ENCODE measurements around the gene NCOA7.

GRCh38 chr6:125745281-125746018 is 45.3 kb upstream of the NCOA7 start:
- TF ChIP-seq SPI1 (IDR thresholded peaks at IDR 0.05; ENCODE audit: borderline replicate concordance, insufficient read depth, low read depth, low read length) (no peak), POLR2AphosphoS5 (IDR thresholded peaks at IDR 0.05; ENCODE audit: low read length) (no peak), ASH2L (IDR thresholded peaks at IDR 0.05; ENCODE audit: borderline replicate concordance, low read depth) (no peak), MTA2 (IDR thresholded peaks at IDR 0.05; ENCODE audit: low read depth) (no peak)
- TF ChIP-seq, protein P1, sequence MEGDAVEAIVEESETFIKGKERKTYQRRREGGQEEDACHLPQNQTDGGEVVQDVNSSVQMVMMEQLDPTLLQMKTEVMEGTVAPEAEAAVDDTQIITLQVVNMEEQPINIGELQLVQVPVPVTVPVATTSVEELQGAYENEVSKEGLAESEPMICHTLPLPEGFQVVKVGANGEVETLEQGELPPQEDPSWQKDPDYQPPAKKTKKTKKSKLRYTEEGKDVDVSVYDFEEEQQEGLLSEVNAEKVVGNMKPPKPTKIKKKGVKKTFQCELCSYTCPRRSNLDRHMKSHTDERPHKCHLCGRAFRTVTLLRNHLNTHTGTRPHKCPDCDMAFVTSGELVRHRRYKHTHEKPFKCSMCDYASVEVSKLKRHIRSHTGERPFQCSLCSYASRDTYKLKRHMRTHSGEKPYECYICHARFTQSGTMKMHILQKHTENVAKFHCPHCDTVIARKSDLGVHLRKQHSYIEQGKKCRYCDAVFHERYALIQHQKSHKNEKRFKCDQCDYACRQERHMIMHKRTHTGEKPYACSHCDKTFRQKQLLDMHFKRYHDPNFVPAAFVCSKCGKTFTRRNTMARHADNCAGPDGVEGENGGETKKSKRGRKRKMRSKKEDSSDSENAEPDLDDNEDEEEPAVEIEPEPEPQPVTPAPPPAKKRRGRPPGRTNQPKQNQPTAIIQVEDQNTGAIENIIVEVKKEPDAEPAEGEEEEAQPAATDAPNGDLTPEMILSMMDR (IDR thresholded peaks at IDR 0.05 in 2 of 3, conservative IDR thresholded peaks at IDR 0.05 in 1 of 3; ENCODE audit: control insufficient read depth in 2 of 3, extremely low read depth in 1 of 3, insufficient read depth in 1 of 3, low read depth in 3 of 3, low read length in 3 of 3): no peak

Data from GM12878 (cell line).